Measurements from ENCODE around the gene TCL1B. TPM values are rescaled to one million over a fixed set of nuclear protein-coding genes. Genes with fewer than 3 reads are reported as not detected.

The TCL1B gene
- total and polyA plus RNA-seq, 2 of the 13 experiments (the other 11 are each of a cell fraction or from before 2014, with no cell fraction given): not detected

- Histone ChIP-seq H3K4me1 (ENCODE audit: insufficient read depth, low read length) (no peaks in the 10 kb centered on the region), H3K79me2 (ENCODE audit: insufficient read depth, low read length) (no peaks in the 10 kb centered on the region), H3K9ac (ENCODE audit: insufficient read depth, low read depth, low read length) (no peak overlapping the region), H3K27me3 (ENCODE audit: control insufficient read depth in 1 of 2, insufficient read depth in 2 of 2, low read length in 2 of 2) (peaks cover 9 to 51% of the 10 kb centered on the region in 2 experiments), H3K9me3 (ENCODE audit: low read length) (no peaks in the 10 kb centered on the region), H2AFZ (ENCODE audit: low read length) (no peak overlapping the region), H3K27ac (ENCODE audit: extremely low read length, insufficient read depth, low read length) (no peak overlapping the region), H3K4me3 (replicated peaks in 1 of 3; ENCODE audit: insufficient read depth in 1 of 3, low read depth in 2 of 3, low read length in 3 of 3) (no peak overlapping the region), H3K4me2 (ENCODE audit: low read depth, low read length) (no peak overlapping the region), H4K20me1 (ENCODE audit: insufficient read depth, low read length) (no peaks in the 10 kb centered on the region), H3K36me3 (replicated peaks in 1 of 2; ENCODE audit: control insufficient read depth in 1 of 2, insufficient read depth in 2 of 2, low read length in 2 of 2) (no peaks in the 10 kb centered on the region)
- CTCF ChIA-PET (ENCODE audit: low intra/inter-chr PET ratio, low total read pairs): no interaction called here
- FAIRE-seq: no peak
- no TSS peak for BruUV-seq (replicated peaks)
- POLR2A ChIA-PET: no interaction called here
- in situ Hi-C loops (cut with HindIII; ENCODE audit: extremely low pct_ligation_motif_present, low pct_unique_long_range_greater_than_20kb) (no loop called here), intact Hi-C loops (cut with micrococcal nuclease; ENCODE audit: unreplicated experiment) (no loop called here)
- no peak for DNase-seq (ENCODE audit: low spot score)
- 2% methylated on average over 6 of the region's 17 CpGs for WGBS (ENCODE audit: low lambda C conversion rate)
- ATAC-seq: no peak
- TF ChIP-seq ZBTB8A (CRISPR knock-in tag; IDR thresholded peaks at IDR 0.05; ENCODE audit: borderline replicate concordance, low read depth) (no peak), ZNF616 (CRISPR knock-in tag; IDR thresholded peaks at IDR 0.05; ENCODE audit: low read depth) (no peak), THAP9 (CRISPR knock-in tag; IDR thresholded peaks at IDR 0.05; ENCODE audit: borderline replicate concordance) (no peak), CENPX (CRISPR knock-in tag; IDR thresholded peaks at IDR 0.05) (no peak), PITX1 (CRISPR knock-in tag; IDR thresholded peaks at IDR 0.05) (no peak), RELA (CRISPR knock-in tag; IDR thresholded peaks at IDR 0.05) (no peak), MAF1 (CRISPR knock-in tag; IDR thresholded peaks at IDR 0.05; ENCODE audit: borderline replicate concordance) (no peak), SETDB1 (CRISPR knock-in tag; IDR thresholded peaks at IDR 0.05; ENCODE audit: borderline replicate concordance) (no peak), KLF9 (CRISPR knock-in tag; IDR thresholded peaks at IDR 0.05; ENCODE audit: low read depth) (no peak), DR1 (CRISPR knock-in tag; IDR thresholded peaks at IDR 0.05) (no peak), ZNF136 (CRISPR knock-in tag; IDR thresholded peaks at IDR 0.05; ENCODE audit: low read depth) (no peak), NFAT5 (CRISPR knock-in tag; IDR thresholded peaks at IDR 0.05) (no peak)
These were observed 23.9 kb downstream of the TCL1B start for GRCh38 chr14:95710106-95710505.
